Activated CD8-positive, alpha-beta T cell treated with anti-CD3 and anti-CD28 coated beads, Interleukin-2, amount 10 ng/mL, durations not matched to agents 7 days and 5 days (primary cell): Measurements from ENCODE around the gene PIP4P1. TPM values are rescaled to one million over a fixed set of nuclear protein-coding genes. Genes with fewer than 3 reads are reported as not detected.

ENCODE experiments used
- ATAC-seq: fragments of 150-1000 bp; cut with Tn5 transposase; one replicate; pipeline ENCODE4 v1.10.0; 2021; ENCODE audit warnings: moderate library complexity
- CTCF ChIA-PET: fragments of 350-600 bp; sonication (Branson Sonifier 250); formaldehyde crosslinking; loops from one replicate; lab custom pipeline; 2021; ENCODE audit warnings: antibody characterized with exemption; lab: Charles Lee
- POLR2A ChIA-PET: fragments of 350-600 bp; sonication (Branson Sonifier 250); formaldehyde crosslinking; loops from one replicate; lab custom pipeline; 2021; ENCODE audit warnings: antibody characterized with exemption; lab: Charles Lee
- DNase-seq: peaks from one replicate; pipeline ENCODE4 v3.0.0-alpha.2; 2020
- H3K27ac Mint-ChIP-seq: one replicate; pipeline ENCODE4 v1.8.0; 2021; ENCODE audit warnings: mild to moderate bottlenecking, mixed read lengths
- H3K27me3 Mint-ChIP-seq: one replicate; pipeline ENCODE4 v1.8.0; 2021; ENCODE audit warnings: low read depth, mixed read lengths
- H3K36me3 Mint-ChIP-seq: one replicate; pipeline ENCODE4 v1.8.0; 2021; ENCODE audit warnings: low read depth, mixed read lengths
- H3K4me1 Mint-ChIP-seq: one replicate; pipeline ENCODE4 v1.8.0; 2021; ENCODE audit warnings: low read depth, mixed read lengths
- H3K4me3 Mint-ChIP-seq: one replicate; pipeline ENCODE4 v1.8.0; 2021; ENCODE audit warnings: mild to moderate bottlenecking, mixed read lengths
- H3K9me3 Mint-ChIP-seq: one replicate; pipeline ENCODE4 v1.8.0; 2022; ENCODE audit warnings: mixed read lengths; ENCODE audit not compliant: insufficient read depth
- total RNA-seq, 2 experiments: library from RNA; stranded (reverse); gene quantifications; one replicate each; pipeline ENCODE4 v1.2.3, GENCODE V29; 2021

The PIP4P1 gene
- total RNA-seq, 2 experiments from 2014 or later: 31.3 to 31.6 TPM

- DNase-seq: no peak
- ChIA-PET POLR2A (interaction anchor here (1.5 to 2.9 kb wide), 2 partner anchors 15 to 21 kb away, joined by 5 to 12 read pairs; partner anchors contain the start of genes APEX1, OSGEP and PIP4P1), CTCF (interaction anchor here (0.9 to 1.8 kb wide), 2 partner anchors 10 to 132 kb away, joined by 3 to 7 read pairs; no protein-coding TSS in a partner anchor)
- Mint-ChIP-seq H3K9me3 (no peaks in the 10 kb centered on the region), H3K27me3 (no peaks in the 10 kb centered on the region), H3K4me1 (peaks cover 62% of the 10 kb centered on the region), H3K27ac (peak overlapping the region; percentile 89), H3K4me3 (peak overlapping the region; percentile 44), H3K36me3 (peaks cover 78% of the 10 kb centered on the region)
- ATAC-seq: no peak
Measured at GRCh38 chr14:20476776-20477175, 15.5 kb upstream of the PIP4P1 start.

- H3K9me3 Mint-ChIP-seq: no peaks in the 10 kb centered on the region
Measured at GRCh38 chr14:20472536-20473169, 11.4 kb upstream of the PIP4P1 start.

GRCh38 chr14:20470603-20470901 lies 9.3 kb upstream of the PIP4P1 start:
- Mint-ChIP-seq H3K27me3 (no peaks in the 10 kb centered on the region), H3K4me1 (peaks cover 47% of the 10 kb centered on the region), H3K27ac (peak overlapping the region; percentile 94), H3K4me3 (peak overlapping the region; percentile 87), H3K9me3 (no peaks in the 10 kb centered on the region), H3K36me3 (peaks cover 55% of the 10 kb centered on the region)
- ATAC-seq (no peak), DNase-seq (no peak)
- POLR2A ChIA-PET: interaction anchor here (1.0 to 2.5 kb wide), 10 partner anchors 9 to 210 kb away, joined by 3 to 32 read pairs (median 10); partner anchors contain the start of genes APEX1, OSGEP, PARP2 and PIP4P1
- CTCF ChIA-PET: interaction anchor here (1.0 to 1.8 kb wide), 8 partner anchors 9 to 143 kb away, joined by 3 to 17 read pairs (median 5); partner anchors contain the start of gene PIP4P1

More at GRCh38 chr14:20472536-20473169, 11.4 kb upstream of the PIP4P1 start:
- Mint-ChIP-seq H3K27ac (peak overlapping the region; percentile 44), H3K27me3 (no peaks in the 10 kb centered on the region), H3K4me3 (peak overlapping the region; percentile 74), H3K4me1 (peaks cover 68% of the 10 kb centered on the region), H3K36me3 (peaks cover 76% of the 10 kb centered on the region)
- ATAC-seq: no peak
- ChIA-PET CTCF (interaction anchor here (0.8 to 0.9 kb wide), 4 partner anchors 20 to 145 kb away, joined by 3 to 5 read pairs (median 3); no protein-coding TSS in a partner anchor), POLR2A (no interaction called here)
- DNase-seq: no peak

- ATAC-seq: peak; percentile 25
- Mint-ChIP-seq H3K27ac (peak overlapping the region; percentile 94), H3K4me3 (peak overlapping the region; percentile 87), H3K36me3 (peaks cover 50% of the 10 kb centered on the region), H3K27me3 (no peaks in the 10 kb centered on the region), H3K9me3 (no peaks in the 10 kb centered on the region), H3K4me1 (peaks cover 42% of the 10 kb centered on the region)
- POLR2A ChIA-PET: interaction anchor here (0.7 to 2.5 kb wide), 17 partner anchors 9 to 213 kb away, joined by 3 to 32 read pairs (median 4); partner anchors contain the start of genes APEX1, OSGEP, PARP2 and PIP4P1
- peak; percentile 65 for DNase-seq
- CTCF ChIA-PET: interaction anchor here (0.8 to 1.8 kb wide), 9 partner anchors 9 to 142 kb away, joined by 3 to 17 read pairs (median 4); partner anchors contain the start of gene PIP4P1
Measured at GRCh38 chr14:20469890-20470602, 8.8 kb upstream of the PIP4P1 start.

GRCh38 chr14:20469242-20469889 lies 8.1 kb upstream of the PIP4P1 start, which contains the start of gene PNP:
Gene PNP, plus strand, starts transcription at chr14:20469406. Its CDS starts 119 bp downstream, at chr14:20469525.
- ChIA-PET POLR2A (interaction anchor here (0.7 to 2.5 kb wide), 16 partner anchors 8 to 213 kb away, joined by 3 to 32 read pairs (median 6); partner anchors contain the start of genes APEX1, OSGEP, PARP2 and PIP4P1), CTCF (interaction anchor here (0.8 to 1.8 kb wide), 9 partner anchors 8 to 141 kb away, joined by 3 to 17 read pairs (median 4); partner anchors contain the start of gene PIP4P1)
- Mint-ChIP-seq H3K36me3 (peaks cover 43% of the 10 kb centered on the region), H3K4me1 (peaks cover 35% of the 10 kb centered on the region), H3K4me3 (peak within 1 kb of the TSS; percentile 87), H3K27me3 (no peaks in the 10 kb centered on the region), H3K9me3 (no peaks in the 10 kb centered on the region), H3K27ac (peak within 1 kb of the TSS; percentile 94)
- DNase-seq (peak; percentile 93), ATAC-seq (peak; percentile 93)

GRCh38 chr14:20468764-20469241 lies 7.6 kb upstream of the PIP4P1 start:
- peaks cover 38% of the 10 kb centered on the region for H3K36me3 Mint-ChIP-seq
- ChIA-PET POLR2A (interaction anchor here (1.8 to 2.5 kb wide), 3 partner anchors 8 to 14 kb away, joined by 21 to 32 read pairs (median 27); partner anchors contain the start of genes APEX1, OSGEP and PIP4P1), CTCF (no interaction called here)
- H3K27me3 Mint-ChIP-seq: no peaks in the 10 kb centered on the region
- peak overlapping the region; percentile 87 for H3K4me3 Mint-ChIP-seq
- DNase-seq: no peak
- peak overlapping the region; percentile 94 for H3K27ac Mint-ChIP-seq
- ATAC-seq: no peak
- peaks cover 29% of the 10 kb centered on the region for H3K4me1 Mint-ChIP-seq
- H3K9me3 Mint-ChIP-seq: no peaks in the 10 kb centered on the region

GRCh38 chr14:20460458-20461224 lies 593 bp downstream of the PIP4P1 start:
- Mint-ChIP-seq H3K27ac (peak overlapping the region; percentile 91), H3K36me3 (peaks cover 29% of the 10 kb centered on the region), H3K4me3 (peak overlapping the region; percentile 90), H3K27me3 (peaks cover 2% of the 10 kb centered on the region), H3K9me3 (no peaks in the 10 kb centered on the region), H3K4me1 (peaks cover 38% of the 10 kb centered on the region)
- POLR2A ChIA-PET: interaction anchor here (1.0 to 2.7 kb wide), 7 partner anchors 8 to 118 kb away, joined by 3 to 21 read pairs (median 5); partner anchors contain the start of genes PARP2 and PNP
- CTCF ChIA-PET: interaction anchor here (1.0 to 4.2 kb wide), 10 partner anchors 8 to 511 kb away, joined by 3 to 53 read pairs (median 6); partner anchors contain the start of gene TEP1
- ATAC-seq (no peak), DNase-seq (peak; percentile 59)

GRCh38 chr14:20458031-20458789 lies 3.0 kb downstream of the PIP4P1 start:
- no peak for ATAC-seq
- H3K27me3 Mint-ChIP-seq: peaks cover 2% of the 10 kb centered on the region
- peaks cover 29% of the 10 kb centered on the region for H3K36me3 Mint-ChIP-seq
- peaks cover 38% of the 10 kb centered on the region for H3K4me1 Mint-ChIP-seq
- CTCF ChIA-PET: no interaction called here
- H3K9me3 Mint-ChIP-seq: no peaks in the 10 kb centered on the region
- no peak for DNase-seq
- POLR2A ChIA-PET: interaction anchor here (1.0 kb wide), 1 partner anchor 11 kb away, joined by 3 read pairs; no protein-coding TSS in a partner anchor
- H3K27ac Mint-ChIP-seq: no peak overlapping the region
- H3K4me3 Mint-ChIP-seq: no peak overlapping the region

GRCh38 chr14:20456971-20457370 lies 4.3 kb downstream of the PIP4P1 start:
- H3K27ac Mint-ChIP-seq: peak overlapping the region; percentile 26
- H3K27me3 Mint-ChIP-seq: peaks cover 2% of the 10 kb centered on the region
- ChIA-PET CTCF (interaction anchor here (2.9 to 3.0 kb wide), 2 partner anchors 40 to 42 kb away, joined by 10 to 30 read pairs; no protein-coding TSS in a partner anchor), POLR2A (interaction anchor here (1.8 to 3.6 kb wide), 5 partner anchors 12 to 114 kb away, joined by 8 to 32 read pairs (median 14); partner anchors contain the start of genes PARP2, PNP and TEP1)
- H3K4me1 Mint-ChIP-seq: peaks cover 36% of the 10 kb centered on the region
- peaks cover 37% of the 10 kb centered on the region for H3K36me3 Mint-ChIP-seq
- ATAC-seq (no peak), DNase-seq (no peak)
- H3K4me3 Mint-ChIP-seq: no peak overlapping the region
- no peaks in the 10 kb centered on the region for H3K9me3 Mint-ChIP-seq
